HG03045 (cell line): ENCODE measurements around the gene C6orf132.

Source experiments
- ATAC-seq: cut with Tn5 transposase; IDR thresholded peaks from one replicate; pipeline ENCODE4 v1.9.1; 2021; ENCODE audit warnings: mild to moderate bottlenecking, moderate library complexity; ENCODE audit not compliant: unreplicated experiment

Gene C6orf132

DNA sequence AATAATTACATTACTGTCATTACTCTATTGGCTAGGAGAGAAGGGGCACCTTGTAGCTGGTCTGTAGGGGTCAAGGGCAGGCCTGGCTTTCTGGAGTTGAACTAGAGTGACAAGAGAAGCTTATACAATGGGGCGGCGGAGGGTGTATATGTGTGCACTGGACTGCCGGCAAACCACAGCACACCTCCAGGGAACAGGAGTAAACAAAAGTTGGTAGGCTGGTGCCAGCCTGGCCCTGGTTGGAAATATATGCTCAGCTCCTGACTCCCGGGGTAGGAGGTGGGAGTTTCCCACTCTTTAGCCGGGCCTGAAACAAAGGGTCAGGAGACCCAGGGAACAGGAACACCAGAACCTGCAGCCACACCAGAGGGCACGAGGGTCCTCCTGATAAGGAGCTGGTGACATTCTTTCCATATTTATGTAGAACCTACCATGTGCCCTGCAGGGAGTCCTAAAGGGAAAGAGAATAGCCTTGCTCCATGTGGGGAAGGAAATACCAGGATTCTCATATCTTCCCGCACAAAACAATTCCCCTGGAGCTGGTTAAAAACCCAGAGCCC, 5.1 kb downstream of the C6orf132 start:
- no peak for ATAC-seq

DNA sequence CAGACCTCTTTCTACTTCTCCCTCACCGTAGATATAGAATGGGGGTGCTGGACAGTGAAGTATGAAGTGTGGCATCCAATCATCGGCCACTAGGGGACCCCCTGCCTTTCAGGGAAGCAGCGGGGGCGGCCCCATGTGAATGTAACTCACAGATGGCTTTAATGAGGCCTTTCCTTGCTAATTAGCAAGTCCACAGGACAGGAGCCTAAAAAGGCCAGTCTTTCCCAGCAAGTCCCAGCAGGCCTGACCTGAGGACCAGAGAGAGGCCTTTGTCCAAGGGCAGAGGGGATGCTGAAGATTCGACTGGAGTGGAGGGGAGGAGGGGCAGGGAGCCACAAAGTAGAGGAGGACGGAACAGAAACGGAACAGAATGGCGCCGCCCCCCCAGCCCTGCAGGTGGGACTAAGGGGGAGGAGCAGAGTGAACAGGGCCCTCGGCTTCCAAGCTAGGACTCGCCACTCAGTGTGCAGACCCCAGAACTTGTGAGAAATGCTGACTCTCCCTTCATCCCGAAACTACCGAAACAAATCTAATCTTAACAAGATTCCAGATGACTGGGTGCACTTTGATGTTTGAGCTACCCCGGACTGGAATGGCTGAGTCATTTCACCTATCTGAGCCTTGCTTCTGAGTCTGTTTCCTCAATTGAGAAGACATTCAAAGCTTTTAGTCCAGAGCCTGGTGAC, 5.8 kb downstream of the C6orf132 start:
- ATAC-seq, result no peak

DNA sequence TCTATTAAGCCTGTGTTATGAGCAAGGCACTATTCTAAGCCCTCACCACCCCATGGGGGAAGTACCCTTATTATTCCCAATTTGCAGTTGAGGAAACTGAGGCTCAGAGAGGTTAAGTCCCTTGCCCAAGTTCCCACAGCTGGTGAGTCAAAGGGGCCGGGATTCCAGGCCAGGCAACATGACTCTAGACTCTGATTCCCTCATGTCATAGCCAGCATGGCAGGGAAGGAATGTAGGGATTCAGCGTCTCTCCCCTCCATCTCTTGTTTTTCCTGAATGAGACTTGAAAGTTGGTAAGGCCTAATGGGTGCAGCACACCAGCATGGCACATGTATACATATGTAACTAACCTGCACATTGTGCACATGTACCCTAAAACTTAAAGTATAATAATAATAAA, 6.7 kb downstream of the C6orf132 start:
- no peak for ATAC-seq

DNA sequence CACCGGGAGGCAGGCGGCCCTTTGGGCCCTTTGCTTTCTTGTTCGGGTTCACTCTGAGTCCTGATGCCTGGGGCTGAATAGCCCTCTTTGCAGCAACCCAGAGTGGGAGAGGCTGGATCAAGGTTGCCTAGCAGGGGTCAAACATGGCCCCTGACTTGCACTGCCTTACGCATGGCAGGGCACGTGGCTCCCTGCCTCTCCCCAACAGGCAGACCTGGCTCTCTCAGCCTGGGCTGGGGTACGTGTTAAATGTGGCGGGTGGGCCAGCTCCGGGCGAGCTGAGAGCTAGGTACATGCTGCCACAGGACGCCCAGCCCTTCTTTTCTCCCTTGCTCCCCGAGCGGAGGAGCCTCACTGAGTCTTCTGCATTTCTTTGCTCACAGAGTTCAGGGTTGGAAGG, 7.3 kb downstream of the C6orf132 start:
- no peak for ATAC-seq

DNA sequence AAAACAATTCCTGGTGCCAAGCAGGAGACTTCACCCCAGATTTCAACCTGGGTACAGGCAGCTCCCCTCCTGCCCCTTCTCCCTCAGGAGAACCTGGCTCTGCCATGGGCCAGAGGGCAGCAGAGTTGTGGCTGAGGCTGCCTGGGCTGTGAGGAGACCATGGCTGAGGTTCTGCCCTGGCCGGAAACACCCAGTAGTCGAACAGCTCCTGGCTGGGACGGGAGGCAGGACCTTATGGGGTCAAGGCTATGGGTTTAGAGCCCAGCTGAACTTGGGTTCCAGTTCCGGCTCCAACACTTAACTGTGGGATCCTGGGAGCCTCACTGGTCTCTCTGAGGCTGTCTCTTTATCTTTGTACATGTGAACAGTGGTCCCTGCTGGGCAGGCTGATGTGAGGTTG, 8.5 kb downstream of the C6orf132 start:
- no peak for ATAC-seq

DNA sequence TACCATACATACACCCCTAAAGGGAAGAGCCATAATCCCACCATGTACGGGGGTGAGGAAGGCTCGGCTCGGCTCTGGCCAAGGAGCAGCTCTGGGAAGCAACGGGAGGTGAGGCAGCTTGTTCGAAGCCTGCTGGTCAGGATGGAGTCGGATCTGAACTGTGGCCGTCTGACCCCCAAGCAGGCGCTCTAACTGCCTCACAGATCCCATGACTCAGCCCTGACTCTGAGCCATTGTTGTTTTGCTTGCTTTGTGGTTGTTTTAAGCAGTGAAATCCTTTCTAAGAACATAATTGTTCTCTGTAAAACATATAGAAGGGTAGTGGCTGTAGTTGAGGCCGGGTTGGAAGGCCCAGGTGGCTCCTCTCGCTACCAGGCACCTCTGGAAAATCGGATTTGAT, 10.9 kb downstream of the C6orf132 start:
- ATAC-seq, result no peak

DNA sequence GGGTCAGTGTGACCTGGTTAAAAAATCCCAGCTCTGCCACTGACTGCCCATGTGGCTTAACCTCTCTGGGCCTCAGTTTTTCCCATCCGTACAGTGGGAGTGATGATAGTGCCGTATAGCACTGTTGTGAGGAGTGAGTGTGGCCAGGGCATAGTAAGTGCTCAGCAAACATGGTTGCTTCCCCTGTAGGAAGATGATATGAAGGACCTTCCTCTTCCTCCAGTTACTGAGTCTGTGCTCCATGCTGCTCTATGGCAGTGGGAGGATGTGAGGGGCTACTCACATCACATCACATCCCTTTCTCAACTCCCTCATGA, 13.1 kb downstream of the C6orf132 start:
- ATAC-seq, result no peak

DNA sequence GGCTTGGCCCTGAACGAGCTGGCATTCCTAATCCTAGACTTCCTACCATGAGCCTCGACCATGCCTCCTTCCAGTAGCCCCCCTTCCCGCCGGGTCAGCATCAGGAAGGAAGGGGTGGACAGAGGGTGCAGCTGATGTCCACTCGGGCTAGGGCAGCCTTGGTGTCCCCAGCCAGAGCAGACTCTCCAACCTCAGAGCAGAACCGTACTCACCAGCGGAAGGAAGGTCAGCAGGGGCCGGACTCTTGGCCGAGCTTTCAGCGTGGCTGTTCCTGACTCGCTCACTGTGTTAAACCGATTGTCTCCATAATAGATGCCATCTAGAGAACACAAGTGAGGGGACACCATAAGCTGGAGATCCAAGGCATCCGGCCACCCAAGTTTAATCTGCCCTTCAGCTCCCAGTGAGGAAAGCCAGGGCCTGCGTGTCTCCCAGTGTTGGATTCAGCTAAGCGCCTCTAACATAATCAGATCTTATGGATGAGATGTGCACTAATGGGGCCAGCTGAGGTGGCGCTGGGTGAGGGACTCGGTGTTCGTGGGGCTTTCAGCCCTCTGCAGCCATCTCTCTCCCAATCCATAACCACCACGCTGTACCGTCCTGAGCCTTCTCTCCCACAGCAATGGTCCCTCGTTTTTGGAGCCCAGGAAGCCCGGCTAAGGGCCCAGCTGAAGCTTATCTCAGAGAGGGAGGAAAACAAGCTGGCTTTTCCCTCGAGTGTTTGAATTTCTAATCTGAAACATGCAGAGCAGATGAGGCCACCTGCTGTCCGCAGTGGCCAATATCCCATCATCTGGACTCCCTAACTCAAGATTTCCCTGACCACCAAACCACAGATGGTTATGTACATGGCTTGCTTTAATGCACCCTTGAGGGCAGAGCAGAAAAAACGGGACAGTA, 13.7 kb downstream of the C6orf132 start:
- no peak for ATAC-seq

DNA sequence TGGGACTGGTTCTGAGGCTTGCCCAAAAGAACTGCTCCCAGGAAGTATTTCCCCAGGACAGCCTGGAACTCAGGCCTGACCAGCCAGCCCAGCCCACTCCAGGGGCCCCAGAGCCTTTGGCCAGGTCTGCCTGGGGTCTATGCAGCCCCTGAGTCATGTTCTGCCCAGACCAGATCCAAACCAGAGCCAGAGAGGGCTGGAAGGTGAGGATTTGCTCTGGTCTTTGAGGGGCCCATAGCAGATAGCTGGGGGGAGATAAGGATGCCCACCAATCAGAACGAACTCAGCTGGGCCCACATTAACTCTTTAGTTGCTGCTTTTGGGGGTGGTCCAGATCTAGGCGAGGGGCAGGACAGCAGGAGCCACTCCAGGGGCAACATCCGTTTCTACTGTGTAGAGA, 16.8 kb downstream of the C6orf132 start:
- ATAC-seq, result no peak

DNA sequence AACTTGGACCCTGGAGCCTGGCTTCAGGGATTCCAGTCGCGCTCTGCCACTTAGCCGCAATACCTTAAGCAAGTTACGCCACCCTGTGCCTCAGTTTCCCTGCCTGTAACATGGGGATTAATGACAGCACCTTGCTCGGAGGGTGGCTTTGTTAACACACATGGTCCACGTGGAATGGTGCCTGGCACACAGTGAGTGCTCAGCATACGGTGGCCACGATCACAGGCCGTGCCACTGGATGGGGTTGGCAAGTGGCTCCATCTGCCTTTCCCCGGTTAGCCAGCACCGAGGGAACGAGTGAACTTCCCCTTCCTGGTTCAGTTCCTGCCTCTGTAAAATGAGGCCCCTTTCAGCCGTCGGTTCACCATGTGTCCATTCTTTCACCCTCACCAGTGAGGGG, 17.2 kb downstream of the C6orf132 start:
- ATAC-seq, result no peak

DNA sequence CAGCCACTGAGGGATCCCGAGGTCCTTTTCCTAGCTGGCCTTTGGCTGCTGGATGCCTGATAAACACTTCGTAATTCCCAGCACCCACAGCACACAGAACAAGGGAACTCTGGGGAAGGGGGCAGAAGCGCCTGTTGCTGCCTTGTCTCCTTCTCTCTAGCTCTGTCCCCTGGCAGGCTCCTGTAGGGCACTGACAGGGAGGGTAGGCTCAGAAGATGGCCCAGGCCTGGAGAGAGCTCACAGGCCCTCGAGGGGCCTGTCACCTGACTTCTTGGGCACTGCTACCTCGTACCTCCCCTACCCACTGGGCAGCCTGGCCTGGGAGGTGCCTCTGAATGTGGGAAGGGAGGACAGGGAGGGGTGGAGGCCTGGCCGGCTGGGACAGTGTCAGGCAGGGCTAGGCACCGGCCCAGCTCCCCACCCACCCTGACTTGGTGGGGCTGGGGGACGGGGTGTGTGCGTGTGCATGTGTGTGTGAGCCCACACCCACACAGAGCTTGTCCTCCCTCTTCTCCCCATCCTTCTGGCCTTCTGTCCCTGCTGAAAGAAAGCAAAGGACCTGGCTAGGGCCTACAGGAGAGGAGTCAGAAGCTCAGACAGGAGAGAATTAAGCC, 18.1 kb downstream of the C6orf132 start:
- no peak for ATAC-seq

DNA sequence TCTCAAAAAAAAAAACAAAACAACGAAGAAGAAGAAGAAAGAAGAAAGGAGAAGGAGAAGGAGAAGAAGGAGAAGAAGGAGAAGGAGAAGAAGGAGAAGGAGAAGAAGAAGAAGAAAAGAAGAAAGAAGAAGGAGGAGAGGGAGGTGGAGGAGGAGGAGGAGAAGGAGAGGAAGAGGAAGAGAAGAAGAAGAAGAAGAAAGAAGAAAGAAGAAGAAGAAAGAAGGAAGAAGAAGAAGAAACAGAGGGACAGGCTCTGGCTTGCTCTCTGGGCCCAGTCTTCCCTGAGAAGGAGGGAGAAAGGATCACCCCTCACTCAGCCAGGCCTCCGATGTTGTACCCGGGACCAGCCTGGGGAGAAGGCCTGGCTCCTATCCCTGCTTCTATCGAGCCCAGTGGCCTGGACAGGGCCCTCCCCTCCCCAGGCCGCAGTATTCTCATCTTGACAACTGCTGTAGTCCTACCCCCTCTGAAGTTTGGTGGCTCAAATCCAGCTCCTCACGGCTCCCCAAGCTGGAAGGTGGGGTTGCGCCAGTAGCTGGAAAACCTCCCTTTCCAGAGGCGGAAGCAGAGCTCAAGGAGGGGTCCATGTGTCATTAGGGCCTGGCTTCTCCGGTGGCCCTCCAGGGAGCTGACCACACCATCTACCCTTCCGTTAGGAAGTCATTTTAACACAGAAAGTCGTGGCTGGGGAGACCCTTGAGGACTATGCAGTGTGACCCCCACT, 18.9 kb downstream of the C6orf132 start:
- no peak for ATAC-seq

DNA sequence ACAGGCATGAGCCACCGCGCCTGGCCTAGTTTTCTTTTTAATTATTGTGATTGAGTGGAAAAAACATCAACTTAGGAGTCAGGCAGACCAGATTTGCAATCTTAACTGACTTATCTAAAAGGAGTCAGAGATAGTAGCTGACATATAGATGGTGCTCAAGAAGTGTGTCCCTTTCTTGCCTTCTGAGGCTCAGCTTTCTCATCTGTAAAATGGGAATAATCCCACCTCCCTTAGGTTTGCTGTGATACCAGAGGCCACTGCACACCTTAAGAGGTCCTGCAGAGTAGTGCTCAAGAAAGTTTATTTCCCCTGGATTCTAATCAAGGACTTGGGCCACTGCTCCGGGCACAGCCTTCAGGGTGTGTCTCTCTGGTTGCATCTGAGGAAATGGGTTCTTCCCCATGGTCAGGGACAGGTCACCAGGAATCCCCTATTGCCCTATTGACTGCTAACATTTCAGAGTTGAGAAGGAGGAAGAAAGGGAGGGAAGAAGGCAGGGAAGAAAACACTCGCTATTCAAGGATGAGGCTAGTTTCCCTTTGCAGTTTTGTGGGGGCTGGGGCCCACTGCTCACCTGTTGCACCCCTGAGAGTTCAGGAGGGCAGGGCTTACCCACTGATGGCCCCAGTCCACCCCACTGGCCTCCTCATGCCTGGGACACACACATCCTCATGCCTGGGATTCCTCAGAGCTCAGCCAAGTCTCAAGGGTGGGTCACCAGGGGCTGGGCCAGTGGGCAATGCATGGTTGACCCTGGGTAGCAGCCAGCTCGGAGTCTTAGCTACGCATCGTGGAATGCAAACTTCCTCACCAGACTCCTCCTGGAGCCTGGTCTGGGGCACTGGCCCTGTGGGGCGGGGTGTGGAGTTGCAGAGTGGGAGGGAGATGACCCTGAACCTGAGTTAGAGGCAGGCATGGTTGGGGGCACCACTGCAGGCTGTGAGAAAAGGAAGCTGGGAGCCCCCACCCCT, 21.2 kb downstream of the C6orf132 start:
- no peak for ATAC-seq

DNA sequence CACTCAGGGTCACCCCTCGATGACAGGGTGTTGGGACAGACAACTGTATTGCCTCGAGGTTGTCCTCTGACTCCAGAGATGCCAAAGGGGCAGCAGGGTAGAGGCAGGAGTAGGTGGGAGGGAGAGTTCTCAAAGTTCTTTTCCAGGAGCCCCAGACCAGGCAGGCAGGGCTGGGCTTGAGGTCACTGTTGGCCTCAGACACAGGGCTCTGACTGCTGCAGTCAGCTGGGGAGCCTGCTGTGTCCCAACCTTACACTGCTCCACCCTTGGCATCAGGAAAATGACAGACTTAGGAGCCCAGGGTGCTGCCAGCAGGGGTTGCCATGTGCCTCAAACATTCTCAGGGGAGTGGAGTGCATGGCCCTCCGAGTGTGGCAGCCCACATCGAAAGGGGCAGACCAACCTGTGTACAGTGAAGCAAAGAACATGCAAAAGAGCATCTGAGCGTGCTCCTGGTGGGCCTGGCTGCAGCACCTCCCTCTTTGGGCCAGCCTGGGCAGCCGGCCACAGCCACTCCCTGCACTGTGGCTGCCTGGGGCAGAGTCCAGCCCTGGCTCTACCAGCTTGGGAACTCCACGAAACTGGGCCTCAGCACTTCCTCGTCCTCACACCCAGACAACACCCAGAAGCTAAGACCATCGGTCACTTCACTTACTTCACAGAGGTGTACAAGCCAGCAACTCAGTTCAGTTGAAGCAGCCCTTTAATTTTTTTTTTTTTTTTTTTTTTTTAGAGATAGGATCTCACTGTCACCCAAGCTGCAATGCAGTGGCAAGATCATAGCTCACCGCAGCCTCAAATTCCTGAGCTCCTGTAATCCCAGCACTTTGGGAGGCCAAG, 24.0 kb downstream of the C6orf132 start:
- no peak for ATAC-seq

DNA sequence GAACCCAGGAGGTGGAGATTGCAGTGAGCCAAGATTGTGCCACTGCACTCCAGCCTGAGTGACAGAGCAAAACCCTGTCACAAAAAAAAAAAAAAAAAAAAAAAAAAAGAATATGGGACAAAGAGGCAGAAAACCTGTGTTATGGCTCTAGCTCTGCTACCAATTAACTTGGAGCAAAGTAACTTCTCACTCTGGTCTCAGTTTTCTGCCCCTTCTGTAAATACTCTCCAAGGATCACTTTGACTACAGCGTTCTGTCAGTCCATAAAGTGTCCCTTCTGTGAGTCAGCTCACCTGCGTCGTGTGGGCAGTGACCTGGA, 24.6 kb downstream of the C6orf132 start:
- ATAC-seq, result no peak

DNA sequence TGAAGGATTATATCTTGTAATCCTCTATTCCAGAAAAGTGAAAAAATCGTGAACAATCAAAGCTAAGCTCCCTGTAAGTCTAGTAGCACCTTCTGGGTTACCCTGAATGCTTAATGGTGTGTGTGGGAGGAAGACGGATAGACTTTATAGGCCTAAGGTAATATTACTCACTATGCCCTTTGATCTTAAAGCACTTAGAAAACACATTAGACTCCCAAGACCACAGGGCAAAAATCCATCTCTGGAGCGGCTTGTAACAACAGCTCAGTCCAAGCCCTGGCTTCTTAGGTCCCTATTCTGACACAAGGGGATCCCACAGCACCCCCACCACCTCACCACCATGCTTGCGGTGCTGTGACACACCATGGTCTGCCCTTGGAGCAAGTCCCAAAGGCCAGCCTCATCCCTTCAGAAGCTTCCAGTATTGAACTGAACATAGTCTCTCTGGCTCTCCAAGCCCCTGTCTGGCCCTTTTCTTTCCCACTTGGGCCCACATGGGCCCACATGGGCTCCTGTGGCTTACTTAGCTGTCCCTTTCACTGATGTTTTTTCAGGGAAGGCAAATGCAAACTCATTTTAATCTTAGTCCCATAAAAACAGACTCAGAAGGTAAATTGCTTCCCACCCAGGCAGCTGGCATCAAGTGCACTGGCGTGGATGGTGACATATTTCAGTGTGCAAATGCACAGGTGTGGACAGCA, 28.3 kb downstream of the C6orf132 start:
- no peak for ATAC-seq

DNA sequence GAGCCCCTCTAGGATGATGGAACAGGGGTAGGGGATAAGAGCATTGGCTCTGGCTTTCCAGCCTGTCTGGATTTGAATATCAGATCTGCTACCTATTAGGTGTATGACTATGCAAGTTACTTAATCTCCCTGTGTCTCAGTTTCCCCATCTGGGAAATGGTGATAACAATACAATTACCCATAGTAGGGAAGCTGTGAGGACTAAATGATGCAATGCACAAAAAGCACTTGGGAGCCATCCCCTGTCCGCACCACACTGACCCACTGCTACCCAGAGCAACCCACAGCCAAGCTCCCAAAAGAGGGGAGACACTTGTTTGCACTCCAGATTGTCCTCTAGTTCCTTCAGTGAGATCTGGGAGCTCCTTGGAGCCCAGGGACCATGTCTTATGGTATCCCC, 30.1 kb downstream of the C6orf132 start:
- ATAC-seq, result no peak

DNA sequence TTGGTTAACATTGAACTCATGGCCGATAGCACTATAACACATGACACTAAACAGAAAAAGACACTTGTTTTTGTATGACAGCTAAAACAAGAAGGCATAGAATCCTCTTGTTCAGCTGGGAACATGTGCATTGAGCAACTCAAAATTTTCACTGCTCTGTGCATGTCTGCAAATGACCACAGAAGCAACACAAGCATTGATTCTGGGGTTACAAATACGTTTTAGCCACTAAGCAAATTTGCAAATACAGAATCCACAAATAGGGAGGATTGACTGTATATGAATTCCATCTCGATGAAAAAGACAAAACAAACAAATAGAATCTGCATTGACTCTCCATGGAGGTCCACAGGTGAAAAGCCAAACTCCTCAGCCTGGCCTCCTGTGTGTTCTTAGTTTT, 31.7 kb downstream of the C6orf132 start:
- no peak for ATAC-seq

DNA sequence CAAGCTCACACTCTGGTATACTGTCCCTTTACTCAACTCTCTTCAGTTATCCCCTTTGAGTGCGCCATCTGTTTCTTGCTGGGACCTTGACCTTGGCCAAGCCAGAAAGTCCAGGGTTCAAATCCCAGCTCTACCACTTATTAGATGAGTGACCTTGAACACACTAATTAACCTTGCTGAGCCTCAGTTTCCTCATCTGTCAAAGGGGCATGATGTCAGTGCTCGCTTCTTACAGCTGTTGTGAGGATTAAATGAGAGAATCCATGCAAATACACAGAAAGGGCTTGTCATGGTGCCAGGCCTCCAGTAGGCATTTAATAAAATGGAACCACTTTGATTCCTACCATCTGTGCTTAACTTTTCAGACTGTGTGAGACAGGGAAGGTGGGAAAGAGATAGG, 34.3 kb downstream of the C6orf132 start:
- ATAC-seq, result no peak
